RPMI8226 (cell line): Measurements from ENCODE around the gene NCOA1.
"Not testable (repeated sequence)": the region's sequence is repeated elsewhere in the genome, so short reads cannot be mapped to it uniquely, and the experiment has no call there.

Experiments
- DNase-seq: peaks from one replicate; pipeline ENCODE4 v3.0.0-alpha.2; 2015

The NCOA1 gene

DNA sequence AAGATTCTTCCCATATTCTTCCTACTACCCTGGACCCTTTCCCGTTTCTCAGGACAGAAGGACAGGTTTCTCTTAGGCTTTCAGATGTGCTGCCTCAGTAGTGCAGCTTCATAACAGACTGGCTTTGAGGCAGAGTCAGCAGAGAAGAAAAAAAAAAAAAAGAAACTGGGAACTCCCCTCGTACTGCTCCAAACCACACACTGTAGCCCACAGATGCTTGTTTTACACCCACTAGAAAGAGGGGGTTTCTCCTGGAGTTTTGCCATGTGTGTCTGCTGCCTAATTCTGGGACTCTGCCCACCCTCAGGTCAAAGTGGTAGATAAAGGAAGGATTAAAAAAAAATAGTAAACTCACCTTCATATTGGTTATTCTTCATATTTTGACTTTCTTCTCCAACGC is 95.9 kb downstream of the NCOA1 start:
- no peak for DNase-seq

DNA sequence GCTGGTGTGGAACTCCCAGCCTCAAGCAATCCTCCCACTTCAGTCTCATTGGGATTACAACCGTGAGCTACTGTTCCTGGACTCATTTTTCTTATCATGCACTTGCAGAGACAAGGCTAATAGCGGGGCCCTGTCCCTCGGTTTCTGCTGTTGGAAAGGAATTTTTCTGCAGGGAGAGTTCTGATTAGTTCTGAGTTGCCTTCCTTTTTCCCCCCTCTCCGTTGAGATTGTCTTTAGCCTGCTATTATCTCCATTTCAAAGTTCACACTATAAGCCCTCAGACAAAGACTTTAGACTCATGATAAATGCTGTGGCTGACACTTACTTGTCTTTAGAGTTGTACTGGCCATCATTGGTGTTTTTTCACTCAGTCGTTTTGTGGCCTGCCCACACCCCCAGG is 97.2 kb downstream of the NCOA1 start:
- no peak for DNase-seq

DNA sequence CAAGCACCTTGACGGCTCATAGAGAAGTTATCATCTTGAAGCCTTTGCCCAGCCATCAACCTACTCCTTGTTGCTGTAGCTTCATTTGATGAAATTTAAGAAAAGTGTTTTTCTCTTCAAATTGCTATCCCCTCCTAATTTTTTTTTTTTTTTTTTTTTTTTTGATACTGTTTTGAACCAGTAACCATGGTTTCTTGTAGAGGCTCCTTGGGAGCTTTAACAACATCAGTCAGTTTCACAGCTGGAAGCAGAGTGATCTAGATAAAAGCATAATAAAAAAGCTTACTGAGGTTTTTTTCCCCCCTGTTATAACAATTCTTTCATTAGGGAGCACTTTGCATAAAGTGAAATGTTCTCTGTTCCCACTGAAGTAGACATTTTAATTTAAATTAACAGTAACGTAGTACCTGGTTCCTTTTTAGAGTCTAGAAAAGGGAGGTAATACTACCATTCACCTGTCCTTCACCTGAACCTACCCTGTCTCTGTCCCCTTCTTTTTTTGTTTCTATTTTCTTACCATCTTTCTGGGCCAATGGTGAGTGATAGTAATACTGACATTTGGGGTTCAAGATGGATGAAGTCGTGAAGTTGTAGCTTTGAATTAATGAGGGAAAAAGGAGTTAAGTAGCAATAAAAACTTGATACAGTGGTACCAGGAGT is 101.5 kb downstream of the NCOA1 start:
- DNase-seq, result no peak

DNA sequence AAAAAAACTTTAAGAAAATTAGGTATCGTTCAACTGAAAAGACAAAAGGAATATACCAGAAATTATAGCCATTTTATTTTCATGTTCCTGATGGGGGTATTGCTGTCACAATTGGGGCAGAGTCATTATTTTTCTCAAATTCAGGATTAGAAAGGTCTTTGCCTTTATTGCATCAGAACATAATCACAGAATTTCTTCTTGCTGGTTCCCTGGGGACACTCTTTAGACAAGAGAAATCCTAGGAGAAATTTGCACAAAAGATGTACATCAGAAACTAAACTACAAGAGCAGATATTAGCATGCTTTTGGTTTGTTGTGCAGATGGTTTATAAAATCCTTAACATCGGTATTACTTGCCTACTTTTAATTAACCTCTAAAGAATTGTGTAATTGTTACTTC is 103.2 kb downstream of the NCOA1 start:
- no peak for DNase-seq

DNA sequence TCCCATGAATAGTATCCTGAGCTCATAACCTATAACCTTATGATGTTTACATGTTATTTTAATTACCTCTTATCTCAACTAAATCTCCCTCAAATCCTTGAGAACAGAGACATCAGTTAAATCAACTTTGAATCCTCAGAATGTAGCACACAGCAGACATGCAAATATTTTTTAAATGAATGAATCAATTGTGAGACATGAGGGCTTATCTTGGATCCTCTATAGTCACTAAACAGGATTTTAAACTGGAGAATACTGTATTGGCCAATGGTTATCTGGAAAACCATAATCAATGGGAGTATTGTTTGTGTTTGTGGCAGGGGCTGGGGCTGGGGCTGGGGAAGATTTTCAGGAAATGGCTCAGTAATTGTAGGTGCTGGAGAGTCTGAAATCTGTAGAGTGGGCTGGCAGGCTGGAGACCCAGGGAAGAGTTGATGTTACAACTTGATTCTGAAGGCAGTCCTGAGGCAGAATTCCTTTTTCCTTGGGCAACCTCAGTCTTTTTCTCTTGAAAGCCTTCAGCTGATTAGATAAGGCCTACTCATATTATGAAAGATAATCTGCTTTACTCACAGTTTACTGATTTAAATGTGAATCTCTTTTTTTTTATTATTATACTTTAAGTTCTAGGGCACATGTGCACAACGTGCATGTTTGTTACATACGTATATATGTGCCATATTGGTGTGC is 106.3 kb downstream of the NCOA1 start:
- DNase-seq, result no peak

DNA sequence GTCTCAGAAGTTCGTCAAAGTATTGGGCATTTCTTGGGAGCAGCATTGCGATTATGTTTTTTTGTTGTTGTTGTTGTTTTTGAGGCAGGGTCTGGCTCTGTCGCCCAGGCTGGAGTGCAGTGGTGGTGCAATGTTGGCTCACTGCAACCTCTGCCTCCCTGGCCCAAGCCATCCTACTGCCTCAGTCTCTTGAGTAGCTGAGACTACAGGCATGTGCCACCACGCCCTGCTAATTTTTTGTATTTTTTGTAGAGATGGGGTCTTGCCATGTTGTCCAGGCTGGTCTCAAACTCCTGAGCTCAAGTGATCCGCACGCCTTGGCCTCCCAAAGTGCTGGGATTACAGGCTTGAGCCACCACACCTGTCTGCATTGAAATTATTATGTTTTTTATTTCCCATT is 109.1 kb downstream of the NCOA1 start:
- not testable (repeated sequence) for DNase-seq

DNA sequence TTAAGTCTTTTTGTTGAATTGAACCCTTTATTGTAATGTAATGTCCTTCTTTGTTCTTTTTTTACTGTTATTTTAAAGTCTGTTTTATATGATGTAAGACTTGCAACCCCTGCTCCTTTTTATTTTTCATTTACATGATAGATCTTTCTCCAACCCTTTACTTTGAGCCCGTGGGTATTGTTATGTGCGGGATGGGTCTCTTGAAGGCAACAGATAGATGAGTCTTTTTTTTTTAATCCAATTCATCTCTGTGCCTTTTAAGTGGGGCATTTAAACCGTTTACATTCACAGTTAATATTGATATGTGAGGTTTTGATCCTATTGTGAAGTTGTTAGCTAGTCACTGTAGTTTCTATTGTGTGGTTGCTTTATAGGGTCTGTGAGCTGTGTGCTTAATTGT is 120.6 kb downstream of the NCOA1 start:
- DNase-seq, result no peak

DNA sequence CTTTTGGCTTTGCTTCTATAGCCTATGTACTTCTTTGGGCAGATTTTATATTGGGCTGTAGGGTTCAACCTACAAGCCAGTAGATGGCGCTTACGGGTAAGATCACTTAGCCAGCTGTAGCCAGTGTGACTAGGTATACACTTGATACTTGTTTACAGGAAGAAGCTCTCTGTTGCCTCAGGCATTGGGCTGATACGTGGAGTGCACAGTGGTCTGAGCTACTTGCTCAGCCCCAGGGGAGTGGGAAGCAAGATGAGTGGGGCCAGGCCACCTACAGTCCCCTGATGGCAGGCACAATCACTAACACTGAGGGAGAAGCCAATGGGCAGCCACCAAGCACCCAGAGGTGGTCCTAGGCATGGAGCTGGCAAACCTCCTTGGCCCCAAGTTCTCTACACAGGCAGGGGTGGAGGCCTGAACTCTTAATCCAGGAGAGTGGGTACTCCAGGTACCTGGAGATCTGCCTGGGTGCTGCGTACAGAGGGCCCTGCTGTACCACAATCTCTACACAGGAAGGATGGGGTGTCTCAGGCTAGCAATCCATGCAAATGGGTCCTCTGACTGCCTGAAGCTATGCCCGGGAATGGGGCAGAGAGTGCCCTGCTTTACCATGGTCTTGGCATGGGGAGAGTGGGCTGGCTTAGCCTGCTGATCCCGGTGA is 122.2 kb downstream of the NCOA1 start:
- DNase-seq, result peak; percentile 45

DNA sequence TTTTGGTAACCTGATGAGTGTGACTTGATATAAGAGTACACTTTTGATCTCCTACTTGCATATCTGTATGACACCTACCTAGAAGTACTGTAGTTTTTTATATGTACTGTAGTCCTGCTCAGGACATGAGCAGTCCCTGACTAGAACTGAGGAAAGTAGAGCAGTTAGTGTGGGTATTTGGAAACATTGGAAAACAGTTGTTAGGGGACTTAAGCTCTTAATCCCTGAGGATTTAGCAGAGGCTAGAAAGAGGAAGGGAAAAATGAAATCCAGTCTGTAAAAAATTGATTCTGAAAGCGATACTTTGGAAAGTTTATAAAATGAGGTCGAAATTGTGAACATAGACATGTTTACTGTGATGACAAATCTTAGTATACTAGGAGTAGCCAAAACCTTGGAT is 125.6 kb downstream of the NCOA1 start:
- DNase-seq, result no peak

DNA sequence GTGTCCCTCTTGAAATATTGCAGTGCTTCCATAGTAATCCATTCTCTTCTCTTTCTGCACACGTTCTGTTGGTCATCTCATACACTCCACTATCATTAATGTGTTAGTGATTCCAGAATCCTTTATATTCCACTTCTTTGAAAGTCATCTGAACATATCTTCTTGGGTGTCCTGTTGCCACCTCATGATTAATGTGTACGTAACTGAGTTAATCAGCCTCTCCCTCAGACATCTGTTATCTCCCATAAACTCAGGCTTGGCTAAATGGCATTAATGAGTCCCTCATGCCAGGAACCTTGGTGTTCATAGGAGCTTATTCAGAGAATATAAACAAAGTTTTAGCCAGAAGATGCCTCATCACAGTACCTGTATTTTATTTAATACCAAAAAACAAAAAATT is 126.4 kb downstream of the NCOA1 start:
- DNase-seq, result no peak

DNA sequence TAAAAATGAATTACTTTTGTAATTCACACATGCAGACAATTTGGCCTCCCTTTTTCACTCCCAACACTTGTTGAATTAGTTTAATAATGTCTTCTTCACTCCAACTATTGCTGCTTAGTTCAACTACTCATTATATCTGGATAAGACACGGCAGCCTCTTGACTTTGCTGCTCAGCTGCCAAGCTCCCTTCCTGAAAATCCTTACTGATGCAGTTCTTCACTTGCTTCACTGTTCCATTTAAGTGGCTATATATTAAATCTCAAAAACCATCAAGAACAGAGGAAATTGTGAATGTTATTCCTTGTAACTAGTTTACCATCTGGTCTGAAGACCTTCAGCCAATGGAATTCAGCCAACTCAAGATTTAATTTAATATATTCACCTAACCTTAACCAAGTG is 127.1 kb downstream of the NCOA1 start:
- no peak for DNase-seq

DNA sequence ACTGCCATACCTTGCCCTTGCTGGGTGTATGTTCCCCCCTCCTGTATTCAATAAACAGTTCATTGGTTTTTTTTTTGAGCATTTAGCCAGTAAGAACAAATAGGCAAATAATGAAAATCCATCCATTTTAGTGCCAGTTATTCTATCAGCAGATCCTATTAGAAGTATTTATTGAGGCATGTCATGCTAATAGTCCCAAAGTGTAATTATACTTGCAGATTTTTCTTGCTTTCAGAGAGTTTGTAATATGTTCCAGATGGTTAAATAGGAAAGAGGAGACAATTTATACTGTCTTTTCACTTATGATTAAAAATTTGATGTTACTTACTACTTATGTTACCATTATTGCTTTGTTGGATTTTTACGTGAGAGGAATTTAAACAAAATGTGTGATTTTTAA is 127.6 kb downstream of the NCOA1 start:
- no peak for DNase-seq

DNA sequence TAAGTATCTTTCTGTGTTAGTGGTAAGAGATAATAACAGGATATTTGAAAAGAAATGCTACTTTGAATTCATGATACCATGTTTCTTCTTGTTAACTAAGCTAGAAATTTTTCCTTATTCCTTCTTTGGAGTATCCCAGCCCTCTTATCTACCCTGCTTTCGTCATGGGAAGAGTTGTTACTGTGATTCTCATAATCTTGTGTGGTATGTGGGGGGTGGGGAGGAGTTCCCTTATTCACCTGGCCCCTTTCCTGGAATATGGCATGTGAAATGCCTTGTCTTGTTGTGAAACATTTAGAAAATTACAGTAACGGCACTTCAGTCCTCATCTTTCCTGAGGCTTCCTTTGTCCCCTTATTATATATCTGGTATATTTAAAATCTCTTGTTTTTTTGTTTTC is 129.9 kb downstream of the NCOA1 start:
- DNase-seq, result no peak

DNA sequence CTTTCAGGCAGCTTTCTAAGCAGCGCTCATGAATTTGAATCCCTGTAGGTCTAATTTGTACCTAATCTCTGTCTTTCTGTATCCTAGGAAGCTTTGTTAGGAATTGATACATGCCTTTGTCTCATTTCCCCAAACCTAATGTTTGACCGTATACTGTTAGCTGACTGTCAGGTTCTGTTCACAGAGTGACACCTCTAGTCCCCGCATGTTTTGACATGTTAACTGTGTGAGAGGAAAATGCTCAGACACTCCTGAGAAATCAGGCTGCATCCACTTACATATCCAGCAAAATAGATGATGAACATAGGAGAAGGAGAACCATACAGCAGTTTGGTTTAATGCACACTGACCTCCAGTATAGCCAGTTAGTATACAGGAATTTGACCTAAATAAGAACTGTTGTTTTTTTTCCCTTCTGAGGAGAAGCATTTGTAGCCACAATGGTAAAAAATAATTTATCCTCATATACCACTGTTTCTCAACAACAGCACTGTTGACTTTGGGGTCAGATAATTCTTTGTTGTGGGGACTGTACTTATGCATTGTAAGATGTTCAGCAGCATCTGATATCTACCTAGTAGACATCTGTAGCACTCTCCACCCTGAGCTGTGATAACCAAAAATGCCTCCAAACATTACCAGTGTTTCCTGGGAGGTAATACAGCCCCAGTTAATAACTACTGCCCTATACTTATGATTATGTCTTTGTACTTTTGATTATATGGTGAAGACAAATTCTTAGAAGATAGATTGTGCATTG is 130.9 kb downstream of the NCOA1 start:
- DNase-seq, result no peak

DNA sequence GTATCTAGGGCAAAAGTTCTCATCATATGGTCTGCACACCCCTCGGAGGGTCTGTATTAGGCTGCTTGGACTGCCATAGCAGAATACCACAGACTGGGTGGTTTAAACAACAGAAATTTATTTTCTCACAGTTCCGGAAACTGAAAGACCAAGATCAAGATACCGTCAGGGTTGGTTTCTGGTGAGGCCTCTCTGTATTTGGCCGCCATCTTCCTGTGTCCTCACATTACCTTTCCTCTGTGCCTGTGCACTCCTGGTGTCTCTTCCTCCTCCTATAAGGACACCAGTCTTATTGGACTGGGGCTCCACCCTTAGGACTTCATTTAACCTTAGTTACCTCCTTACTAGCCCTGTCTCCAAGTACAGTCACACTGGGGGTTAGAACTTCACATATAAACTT is 132.5 kb downstream of the NCOA1 start:
- DNase-seq, result no peak

DNA sequence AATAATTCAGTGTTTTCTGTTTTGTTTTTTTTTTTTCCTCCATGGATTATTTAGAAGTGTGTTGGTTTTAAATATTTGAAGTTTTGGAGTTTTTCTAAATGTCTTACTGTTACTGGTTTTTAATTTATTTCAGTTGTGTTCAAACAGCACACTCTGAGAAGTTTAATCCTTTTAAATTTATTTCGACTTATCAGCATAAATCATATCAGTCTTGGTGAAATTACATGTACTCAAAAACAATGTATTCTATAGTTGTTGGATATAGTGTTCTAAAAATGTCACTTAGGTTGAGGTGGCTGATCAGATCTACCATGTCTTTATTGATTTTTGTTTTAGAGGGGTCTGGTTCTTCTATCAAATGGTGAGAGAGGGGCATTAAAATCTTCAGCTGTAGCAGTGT is 134.7 kb downstream of the NCOA1 start:
- DNase-seq, result no peak

DNA sequence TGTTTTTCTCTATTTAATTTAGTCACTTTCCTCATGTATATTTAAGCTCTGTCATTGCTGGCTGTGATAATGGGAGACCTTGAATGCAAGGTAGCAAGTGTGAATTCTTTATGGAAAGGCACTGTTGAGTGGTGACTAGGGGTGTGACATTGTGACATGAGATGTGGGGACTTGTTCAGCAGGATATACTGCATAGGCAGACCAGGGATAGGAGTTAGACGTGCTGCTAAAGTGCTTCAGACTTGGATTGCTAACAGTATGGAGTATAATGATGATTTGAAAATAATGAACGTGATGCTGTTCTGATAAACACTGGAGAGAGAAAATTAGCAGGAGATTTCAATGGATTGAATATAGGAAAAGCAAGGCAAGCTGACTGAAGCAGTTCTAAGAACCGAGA is 135.1 kb downstream of the NCOA1 start:
- DNase-seq, result no peak

DNA sequence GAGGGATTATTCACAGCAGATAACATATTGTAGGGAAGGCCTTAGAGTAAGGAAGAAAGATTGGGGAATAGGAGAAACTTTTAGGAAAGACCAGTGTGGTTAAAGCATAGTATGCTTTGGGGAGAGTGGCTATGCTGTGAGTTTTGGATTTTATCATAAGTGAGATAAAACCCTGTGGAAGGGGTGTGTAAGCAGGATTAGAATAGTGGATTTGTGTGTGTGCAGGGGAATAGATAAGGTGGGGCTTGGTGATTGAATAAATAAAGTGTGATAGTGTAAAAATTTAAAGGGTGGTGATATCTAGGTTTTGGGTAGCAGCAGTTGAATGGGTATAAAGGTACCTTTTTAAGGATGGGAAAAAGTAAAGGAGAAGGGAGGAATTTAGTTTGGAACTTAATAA is 137.7 kb downstream of the NCOA1 start:
- DNase-seq, result no peak

DNA sequence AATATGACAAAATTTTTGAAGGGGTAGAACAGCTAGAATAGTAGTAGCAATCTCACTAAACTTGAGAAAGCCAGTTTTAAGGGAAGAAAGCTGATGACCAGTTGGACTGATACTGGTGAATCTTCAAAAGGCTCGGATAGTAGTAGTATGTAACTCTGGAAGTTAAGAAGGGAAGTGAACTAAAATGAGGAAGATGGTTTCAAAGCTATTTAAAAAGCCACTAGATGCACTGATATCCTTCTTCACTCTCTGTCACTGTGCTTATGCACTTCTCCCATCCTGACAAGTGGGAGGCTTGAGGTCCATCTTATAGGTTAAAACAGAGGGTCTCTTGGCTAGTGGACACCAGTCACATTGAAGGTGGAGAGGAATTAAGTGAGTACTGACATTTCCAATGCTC is 141.1 kb downstream of the NCOA1 start:
- no peak for DNase-seq

DNA sequence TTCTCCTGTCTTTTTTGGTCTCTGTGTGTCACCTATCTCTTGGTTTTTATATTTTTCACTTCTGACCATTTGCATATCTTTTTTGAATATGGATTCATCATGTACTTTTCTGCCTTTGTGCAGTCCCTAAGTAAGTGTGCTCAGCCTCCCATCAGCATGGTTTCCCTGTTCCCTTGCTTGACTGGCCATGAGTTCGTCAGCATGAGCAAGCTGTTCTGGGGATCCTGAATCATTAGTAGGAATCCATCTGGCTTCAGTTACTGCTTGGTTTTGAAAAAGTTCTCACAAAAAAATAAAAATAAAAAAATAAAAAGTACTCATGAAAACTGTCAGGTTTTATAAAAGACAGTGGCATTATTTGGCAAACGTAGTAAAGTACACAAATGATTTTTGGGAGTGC is 144.1 kb downstream of the NCOA1 start:
- DNase-seq, result no peak

DNA sequence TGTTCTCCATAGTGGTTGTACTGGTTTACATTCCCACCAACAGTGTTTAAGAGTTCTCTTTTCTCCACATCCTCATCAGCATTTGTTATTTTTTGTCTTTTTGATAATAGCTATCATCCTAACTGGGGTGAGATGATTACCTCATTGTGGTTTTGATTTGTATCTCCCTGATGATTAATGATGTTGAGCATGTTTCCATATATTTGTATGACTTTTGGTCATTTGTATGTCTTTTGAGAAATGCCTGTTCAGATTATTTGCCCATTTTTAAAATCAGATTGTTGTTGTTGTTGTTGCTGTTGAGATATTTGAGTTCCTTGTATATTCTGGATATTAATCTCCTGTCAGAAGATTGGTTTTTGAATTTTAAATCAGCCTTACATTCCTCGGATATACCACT is 147.5 kb downstream of the NCOA1 start:
- DNase-seq, result no peak

DNA sequence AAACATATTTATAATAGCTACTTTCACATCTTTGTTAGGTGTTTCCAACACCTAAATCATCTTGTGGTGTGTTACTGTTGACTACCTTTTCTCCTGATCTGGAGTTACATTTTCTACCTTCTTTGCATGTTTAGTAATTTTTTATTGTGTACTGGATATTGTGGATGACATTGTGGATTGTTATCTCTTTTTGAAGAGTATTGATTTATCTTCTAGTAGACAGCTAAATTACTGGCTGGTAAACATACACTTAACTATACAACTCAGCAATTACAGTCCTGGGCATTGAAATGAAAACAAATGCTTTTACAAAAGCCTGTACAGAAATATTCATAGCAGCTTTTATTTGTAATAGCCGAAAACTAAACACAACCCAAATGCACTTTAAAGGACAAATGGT is 151.3 kb downstream of the NCOA1 start:
- DNase-seq, result no peak

DNA sequence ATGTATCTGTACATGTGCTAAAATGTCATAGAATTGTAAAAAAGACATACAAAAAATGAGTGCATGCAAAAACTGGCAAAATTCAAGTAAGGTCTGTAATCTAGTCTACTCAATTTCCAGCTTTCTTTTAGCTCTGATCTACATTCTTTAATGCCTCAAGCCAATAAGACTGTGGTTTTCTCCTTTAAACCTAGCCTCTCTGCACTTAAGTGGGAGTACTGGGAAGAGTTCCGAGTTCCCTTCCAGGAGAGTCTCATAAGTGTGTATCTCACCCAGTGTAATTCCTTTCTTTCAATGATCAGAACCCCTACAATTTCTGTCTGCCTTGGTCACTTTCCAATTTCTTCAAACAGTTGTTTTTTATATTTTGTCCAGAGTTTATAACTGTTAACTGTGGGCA is 152.0 kb downstream of the NCOA1 start:
- DNase-seq, result no peak

DNA sequence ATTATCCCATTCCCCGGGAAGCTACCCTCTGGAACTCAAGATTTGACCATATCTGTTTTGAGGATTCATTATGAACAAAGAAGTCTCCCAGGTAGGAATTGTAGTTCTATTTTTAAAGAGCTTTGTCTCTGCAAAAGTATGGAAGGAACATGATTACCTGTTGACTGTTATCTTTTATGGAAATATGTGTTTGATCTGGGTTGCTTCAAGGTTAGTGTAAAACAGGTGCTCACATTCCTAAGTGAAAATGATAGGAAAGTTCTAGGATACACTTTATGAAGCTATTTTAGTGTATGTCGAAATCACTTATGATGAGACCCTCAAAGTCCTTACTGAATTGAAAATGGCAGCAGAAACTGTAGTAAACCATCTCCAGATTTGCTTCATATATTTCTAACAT is 153.0 kb downstream of the NCOA1 start:
- DNase-seq, result no peak
